Prostate gland (tissue), 2 donors: Measurements from ENCODE around the gene MEGF9.

Experiments
- CTCF ChIP-seq, 4 experiments: fragments of 200-600 bp in 2 of 4; fragments of 450-650 bp in 2 of 4; sonication (generic) in 2 of 4; IDR thresholded peaks; 1 replicate in 3 of 4; 2 replicates in 1 of 4; pipeline ENCODE4 v1.5.1; 2016 to 2019; ENCODE audit warnings: antibody characterized with exemption in 4 of 4, mild to moderate bottlenecking in 2 of 4, moderate library complexity in 2 of 4
- POLR2A ChIP-seq: fragments of 450-650 bp; IDR thresholded peaks from one replicate; pipeline ENCODE4 v1.6.1; 2016; ENCODE audit warnings: antibody characterized with exemption, mild to moderate bottlenecking

GRCh38 chr9:120593250-120593954, 120.9 kb downstream of the MEGF9 start:
- TF ChIP-seq POLR2A (no peak), CTCF (IDR thresholded peaks at IDR 0.05) (no peak)
